PC-9 (cell line): ENCODE results near the gene RAB7B. TPM values are rescaled to one million over a fixed set of nuclear protein-coding genes. Genes with fewer than 3 reads are reported as not detected.

Source experiments
- BruUV-seq: library from RNA; stranded (reverse); fragments of 400-500 nt; replicated peaks from 2 replicates; lab custom pipeline; 2021; lab: Mats Ljungman, UMichigan
- CTCF ChIA-PET: fragments of 300-600 bp; sonication (Branson Sonifier 250); formaldehyde crosslinking; loops from one replicate; lab custom pipeline; 2022; ENCODE audit warnings: antibody characterized with exemption; lab: Charles Lee
- POLR2A ChIA-PET: fragments of 300-600 bp; sonication (Branson Sonifier 250); formaldehyde crosslinking; loops from one replicate; lab custom pipeline; 2022; ENCODE audit warnings: antibody characterized with exemption; ENCODE audit not compliant: unreplicated experiment; lab: Charles Lee
- DNase-seq, 2 experiments: peaks; one replicate each; pipeline versions ENCODE4 v3.0.0 to v3.0.0-alpha.2; 2015 to 2022; ENCODE audit warnings: mixed read lengths in 1 of 2
- H2AFZ ChIP-seq: fragments of 200-600 bp; sonication (generic); 2 replicates; pipeline ENCODE4 v1.8.1; 2017; ENCODE audit warnings: antibody characterized with exemption
- H3F3A ChIP-seq: fragments of 200-600 bp; sonication (generic); 2 replicates; pipeline ENCODE4 v1.8.1; 2017; ENCODE audit warnings: antibody characterized with exemption, mild to moderate bottlenecking, low read depth; ENCODE audit not compliant: insufficient read depth
- H3K27ac ChIP-seq: fragments of 200-600 bp; sonication (generic); 2 replicates; pipeline ENCODE4 v1.6.1; 2016; ENCODE audit warnings: mixed run types
- H3K27me3 ChIP-seq: fragments of 200-600 bp; sonication (generic); 2 replicates; pipeline ENCODE4 v1.6.1; 2016; ENCODE audit warnings: low read depth, mixed run types; ENCODE audit not compliant: insufficient read depth
- H3K36me3 ChIP-seq: fragments of 200-600 bp; sonication (generic); 2 replicates; pipeline ENCODE4 v1.6.1; 2016; ENCODE audit warnings: low read depth, mixed run types
- H3K4me1 ChIP-seq: fragments of 200-600 bp; sonication (generic); replicated peaks from 2 replicates; pipeline ENCODE4 v1.6.1; 2016; ENCODE audit warnings: mixed run types; ENCODE audit not compliant: insufficient read depth
- H3K4me2 ChIP-seq: fragments of 200-600 bp; sonication (generic); 2 replicates; pipeline ENCODE4 v1.6.1; 2017; ENCODE audit warnings: mixed run types
- H3K4me3 ChIP-seq: fragments of 200-600 bp; sonication (generic); 2 replicates; pipeline ENCODE4 v1.6.1; 2016; ENCODE audit warnings: mixed run types
- H3K79me2 ChIP-seq: fragments of 200-600 bp; sonication (generic); 2 replicates; pipeline ENCODE4 v1.6.1; 2017; ENCODE audit warnings: low read depth, mixed run types
- H3K9me2 ChIP-seq: fragments of 200-600 bp; sonication (generic); 2 replicates; pipeline ENCODE4 v1.8.1; 2017; ENCODE audit warnings: mild to moderate bottlenecking; ENCODE audit not compliant: insufficient read depth
- H3K9me3 ChIP-seq: fragments of 200-600 bp; sonication (generic); 2 replicates; pipeline ENCODE4 v1.8.1; 2016; ENCODE audit warnings: low read depth; ENCODE audit not compliant: insufficient read depth
- H4K20me1 ChIP-seq: fragments of 200-600 bp; sonication (generic); 2 replicates; pipeline ENCODE4 v1.8.1; 2017; ENCODE audit not compliant: insufficient read depth
- EZH2 ChIP-seq: fragments of 200-600 bp; sonication (generic); IDR thresholded peaks from 2 replicates; pipeline ENCODE4 v1.8.0; 2017; ENCODE audit warnings: antibody characterized with exemption, low read depth
- intact Hi-C: fragments of 100-400 bp; cut with micrococcal nuclease; formaldehyde crosslinking; loops from one replicate; pipeline ENCODE4 v1.10.0; 2022; ENCODE audit not compliant: unreplicated experiment
- total RNA-seq: library from RNA; stranded (reverse); gene quantifications from 2 replicates; pipeline ENCODE4 v1.2.3, GENCODE V29; 2021
- TF ChIP-seq, protein P1 (sequence below): fragments of 200-600 bp; sonication (generic); conservative IDR thresholded peaks from 2 replicates; pipeline ENCODE4 v1.6.1; 2017; ENCODE audit warnings: mixed run types, antibody characterized with exemption, mild to moderate bottlenecking, moderate library complexity

The RAB7B gene
- total RNA-seq, 1 experiment from 2014 or later = not detected

GRCh38 chr1:205950826-205951549, 52.2 kb downstream of the RAB7B start:
- Histone ChIP-seq H3K9me2 (no peaks in the 10 kb centered on the region), H3K27me3 (0 out of 2 replicates have a peak, but pooled peaks cover under 1% of the 10 kb centered on the region), H3K4me3 (no peak overlapping the region), H3K4me2 (no peak overlapping the region), H3K36me3 (no peaks in the 10 kb centered on the region), H2AFZ (no peak overlapping the region), H3K79me2 (no peaks in the 10 kb centered on the region), H3K9me3 (no peaks in the 10 kb centered on the region), H4K20me1 (no peaks in the 10 kb centered on the region), H3K4me1 (peaks cover 32% of the 10 kb centered on the region), H3F3A (no peaks in the 10 kb centered on the region), H3K27ac (no peak overlapping the region)
- TF ChIP-seq EZH2 = no peak
- TF ChIP-seq, protein P1, sequence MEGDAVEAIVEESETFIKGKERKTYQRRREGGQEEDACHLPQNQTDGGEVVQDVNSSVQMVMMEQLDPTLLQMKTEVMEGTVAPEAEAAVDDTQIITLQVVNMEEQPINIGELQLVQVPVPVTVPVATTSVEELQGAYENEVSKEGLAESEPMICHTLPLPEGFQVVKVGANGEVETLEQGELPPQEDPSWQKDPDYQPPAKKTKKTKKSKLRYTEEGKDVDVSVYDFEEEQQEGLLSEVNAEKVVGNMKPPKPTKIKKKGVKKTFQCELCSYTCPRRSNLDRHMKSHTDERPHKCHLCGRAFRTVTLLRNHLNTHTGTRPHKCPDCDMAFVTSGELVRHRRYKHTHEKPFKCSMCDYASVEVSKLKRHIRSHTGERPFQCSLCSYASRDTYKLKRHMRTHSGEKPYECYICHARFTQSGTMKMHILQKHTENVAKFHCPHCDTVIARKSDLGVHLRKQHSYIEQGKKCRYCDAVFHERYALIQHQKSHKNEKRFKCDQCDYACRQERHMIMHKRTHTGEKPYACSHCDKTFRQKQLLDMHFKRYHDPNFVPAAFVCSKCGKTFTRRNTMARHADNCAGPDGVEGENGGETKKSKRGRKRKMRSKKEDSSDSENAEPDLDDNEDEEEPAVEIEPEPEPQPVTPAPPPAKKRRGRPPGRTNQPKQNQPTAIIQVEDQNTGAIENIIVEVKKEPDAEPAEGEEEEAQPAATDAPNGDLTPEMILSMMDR = no peak
- intact Hi-C loops = no loop called here
- CTCF ChIA-PET = interaction anchor here (1.6 kb wide), 1 partner anchor 26 kb away, joined by 5 read pairs; no protein-coding TSS in a partner anchor
- no peak for DNase-seq
- no TSS peak for BruUV-seq
- POLR2A ChIA-PET = interaction anchor here (0.5 kb wide), 1 partner anchor 192 kb away, joined by 15 read pairs; no protein-coding TSS in a partner anchor

- H3K9me2 ChIP-seq = no peaks in the 10 kb centered on the region
- peaks cover 7% of the 10 kb centered on the region; the same call in 1 of the 2 replicates for H3K27me3 ChIP-seq
- H3K36me3 ChIP-seq = no peaks in the 10 kb centered on the region
- H3K27ac ChIP-seq = no peak overlapping the region
- intact Hi-C loops = no loop called here
- no peak overlapping the region for H3K4me3 ChIP-seq
- H3F3A ChIP-seq = 0 out of 2 replicates have a peak, but pooled peaks cover 2% of the 10 kb centered on the region
- H3K4me2 ChIP-seq = no peak overlapping the region
- no peaks in the 10 kb centered on the region for H3K79me2 ChIP-seq
- no peak for TF ChIP-seq EZH2
- TF ChIP-seq, protein P1 = no peak
- H3K9me3 ChIP-seq = no peaks in the 10 kb centered on the region
- DNase-seq = peak in 1 of 2 experiments; percentile 9
- ChIA-PET CTCF (interaction anchor here (1.6 kb wide), 1 partner anchor 27 kb away, joined by 5 read pairs; no protein-coding TSS in a partner anchor), POLR2A (no interaction called here)
- H4K20me1 ChIP-seq = no peaks in the 10 kb centered on the region
- H3K4me1 ChIP-seq = peaks cover 37% of the 10 kb centered on the region
- no peak overlapping the region for H2AFZ ChIP-seq
- BruUV-seq = no TSS peak
Measured at GRCh38 chr1:205950280-205950679, 52.9 kb downstream of the RAB7B start.

- DNase-seq = no peak
- peaks cover 7% of the 10 kb centered on the region; the same call in 1 of the 2 replicates for H3F3A ChIP-seq
- TF ChIP-seq EZH2 = no peak
- TF ChIP-seq, protein P1 = no peak
- no peak overlapping the region for H2AFZ ChIP-seq
- POLR2A ChIA-PET = no interaction called here
- no peaks in the 10 kb centered on the region for H3K9me3 ChIP-seq
- no peak overlapping the region for H3K4me3 ChIP-seq
- BruUV-seq = no TSS peak
- no peak overlapping the region for H3K4me2 ChIP-seq
- no peaks in the 10 kb centered on the region for H4K20me1 ChIP-seq
- H3K27ac ChIP-seq = no peak overlapping the region
- no peaks in the 10 kb centered on the region for H3K36me3 ChIP-seq
- no peaks in the 10 kb centered on the region for H3K79me2 ChIP-seq
- peaks cover 9% of the 10 kb centered on the region; the same call in 1 of the 2 replicates for H3K27me3 ChIP-seq
- no peaks in the 10 kb centered on the region for H3K9me2 ChIP-seq
- CTCF ChIA-PET = no interaction called here
- peaks cover 42% of the 10 kb centered on the region for H3K4me1 ChIP-seq
- intact Hi-C loops = no loop called here
Measured at GRCh38 chr1:205949753-205950152, 53.4 kb downstream of the RAB7B start.
